Measurements from ENCODE around the gene TTC36.

TTC36 gene

GRCh38 chr11:118530683-118531596 lies 3.7 kb downstream of the TTC36 start, which contains the start of gene TMEM25 (continued):
- TF ChIP-seq, protein P1, sequence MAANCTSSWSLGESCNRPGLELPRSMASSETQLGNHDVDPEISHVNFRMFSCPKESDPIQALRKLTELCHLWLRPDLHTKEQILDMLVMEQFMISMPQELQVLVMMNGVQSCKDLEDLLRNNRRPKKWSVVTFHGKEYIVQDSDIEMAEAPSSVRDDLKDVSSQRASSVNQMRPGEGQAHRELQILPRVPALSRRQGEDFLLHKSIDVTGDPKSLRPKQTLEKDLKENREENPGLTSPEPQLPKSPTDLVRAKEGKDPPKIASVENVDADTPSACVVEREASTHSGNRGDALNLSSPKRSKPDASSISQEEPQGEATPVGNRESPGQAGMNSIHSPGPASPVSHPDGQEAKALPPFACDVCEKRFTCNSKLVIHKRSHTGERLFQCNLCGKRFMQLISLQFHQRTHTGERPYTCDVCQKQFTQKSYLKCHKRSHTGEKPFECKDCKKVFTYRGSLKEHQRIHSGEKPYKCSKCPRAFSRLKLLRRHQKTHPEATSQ (tag by site-specific recombination; IDR thresholded peaks at IDR 0.05), result no peak; the same call in 1 of the 2 replicates
- 0 out of 2 replicates have a peak, but pooled peaks have one; percentile 60 for TF ChIP-seq ZNF501 (tag by site-specific recombination; IDR thresholded peaks at IDR 0.05)
- no peak for TF ChIP-seq ZNF211 (tag by site-specific recombination; IDR thresholded peaks at IDR 0.05; ENCODE audit: low read depth)
- no peak for TF ChIP-seq ZNF660 (tag by site-specific recombination; IDR thresholded peaks at IDR 0.05)
- TF ChIP-seq ZNF155 (tag by site-specific recombination; IDR thresholded peaks at IDR 0.05), result no peak
- no peak for TF ChIP-seq SCRT1 (tag by site-specific recombination; IDR thresholded peaks at IDR 0.05; ENCODE audit: borderline replicate concordance)
- TF ChIP-seq SALL2 (tag by site-specific recombination; IDR thresholded peaks at IDR 0.05; ENCODE audit: borderline replicate concordance), result no peak
- no peak for TF ChIP-seq ZNF266 (tag by site-specific recombination; IDR thresholded peaks at IDR 0.05; ENCODE audit: low read depth)
- TF ChIP-seq, protein P2, sequence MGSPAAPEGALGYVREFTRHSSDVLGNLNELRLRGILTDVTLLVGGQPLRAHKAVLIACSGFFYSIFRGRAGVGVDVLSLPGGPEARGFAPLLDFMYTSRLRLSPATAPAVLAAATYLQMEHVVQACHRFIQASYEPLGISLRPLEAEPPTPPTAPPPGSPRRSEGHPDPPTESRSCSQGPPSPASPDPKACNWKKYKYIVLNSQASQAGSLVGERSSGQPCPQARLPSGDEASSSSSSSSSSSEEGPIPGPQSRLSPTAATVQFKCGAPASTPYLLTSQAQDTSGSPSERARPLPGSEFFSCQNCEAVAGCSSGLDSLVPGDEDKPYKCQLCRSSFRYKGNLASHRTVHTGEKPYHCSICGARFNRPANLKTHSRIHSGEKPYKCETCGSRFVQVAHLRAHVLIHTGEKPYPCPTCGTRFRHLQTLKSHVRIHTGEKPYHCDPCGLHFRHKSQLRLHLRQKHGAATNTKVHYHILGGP (tag by site-specific recombination; IDR thresholded peaks at IDR 0.05), result no peak
- TF ChIP-seq ZBTB49 (tag by site-specific recombination; IDR thresholded peaks at IDR 0.05; ENCODE audit: low read depth), result no peak
- no peak; the same call in 1 of the 2 replicates for TF ChIP-seq ZBTB48 (tag by site-specific recombination; IDR thresholded peaks at IDR 0.05)
- TF ChIP-seq ZBTB1 (tag by site-specific recombination; IDR thresholded peaks at IDR 0.05), result no peak
- TF ChIP-seq ZNF654 (tag by site-specific recombination; IDR thresholded peaks at IDR 0.05; ENCODE audit: low read depth), result no peak
- TF ChIP-seq ZBTB44 (tag by site-specific recombination; IDR thresholded peaks at IDR 0.05), result no peak
- 0 out of 2 replicates have a peak, but pooled peaks have one; percentile 17 for TF ChIP-seq ZNF24 (tag by site-specific recombination; IDR thresholded peaks at IDR 0.05)
- no peak for TF ChIP-seq ZFP69B (tag by site-specific recombination; IDR thresholded peaks at IDR 0.05)
- TF ChIP-seq ZBTB21 (tag by site-specific recombination; IDR thresholded peaks at IDR 0.05), result no peak; the same call in 1 of the 2 replicates
- no peak for TF ChIP-seq TRIM28 (IDR thresholded peaks at IDR 0.05; ENCODE audit: borderline replicate concordance, low read length)
- TF ChIP-seq, protein P3, sequence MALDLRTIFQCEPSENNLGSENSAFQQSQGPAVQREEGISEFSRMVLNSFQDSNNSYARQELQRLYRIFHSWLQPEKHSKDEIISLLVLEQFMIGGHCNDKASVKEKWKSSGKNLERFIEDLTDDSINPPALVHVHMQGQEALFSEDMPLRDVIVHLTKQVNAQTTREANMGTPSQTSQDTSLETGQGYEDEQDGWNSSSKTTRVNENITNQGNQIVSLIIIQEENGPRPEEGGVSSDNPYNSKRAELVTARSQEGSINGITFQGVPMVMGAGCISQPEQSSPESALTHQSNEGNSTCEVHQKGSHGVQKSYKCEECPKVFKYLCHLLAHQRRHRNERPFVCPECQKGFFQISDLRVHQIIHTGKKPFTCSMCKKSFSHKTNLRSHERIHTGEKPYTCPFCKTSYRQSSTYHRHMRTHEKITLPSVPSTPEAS (tag by site-specific recombination; IDR thresholded peaks at IDR 0.05), result peak; percentile 92
- TF ChIP-seq, protein P4, sequence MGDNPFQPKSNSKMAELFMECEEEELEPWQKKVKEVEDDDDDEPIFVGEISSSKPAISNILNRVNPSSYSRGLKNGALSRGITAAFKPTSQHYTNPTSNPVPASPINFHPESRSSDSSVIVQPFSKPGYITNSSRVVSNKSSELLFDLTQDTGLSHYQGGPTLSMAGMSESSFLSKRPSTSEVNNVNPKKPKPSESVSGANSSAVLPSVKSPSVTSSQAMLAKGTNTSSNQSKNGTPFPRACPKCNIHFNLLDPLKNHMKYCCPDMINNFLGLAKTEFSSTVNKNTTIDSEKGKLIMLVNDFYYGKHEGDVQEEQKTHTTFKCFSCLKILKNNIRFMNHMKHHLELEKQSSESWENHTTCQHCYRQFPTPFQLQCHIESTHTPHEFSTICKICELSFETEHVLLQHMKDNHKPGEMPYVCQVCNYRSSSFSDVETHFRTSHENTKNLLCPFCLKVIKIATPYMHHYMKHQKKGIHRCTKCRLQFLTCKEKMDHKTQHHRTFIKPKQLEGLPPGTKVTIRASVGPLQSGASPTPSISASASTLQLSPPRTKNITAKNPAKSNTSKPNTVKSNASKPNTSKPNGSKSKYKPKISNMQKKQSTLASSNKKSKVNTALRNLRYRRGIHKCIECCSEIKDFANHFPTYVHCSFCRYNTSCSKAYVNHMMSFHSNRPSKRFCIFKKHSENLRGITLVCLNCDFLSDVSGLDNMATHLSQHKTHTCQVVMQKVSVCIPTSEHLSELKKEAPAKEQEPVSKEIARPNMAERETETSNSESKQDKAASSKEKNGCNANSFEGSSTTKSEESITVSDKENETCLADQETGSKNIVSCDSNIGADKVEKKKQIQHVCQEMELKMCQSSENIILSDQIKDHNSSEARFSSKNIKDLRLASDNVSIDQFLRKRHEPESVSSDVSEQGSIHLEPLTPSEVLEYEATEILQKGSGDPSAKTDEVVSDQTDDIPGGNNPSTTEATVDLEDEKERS (tag by site-specific recombination; IDR thresholded peaks at IDR 0.05), result no peak
- no peak for TF ChIP-seq ZNF677 (tag by site-specific recombination; IDR thresholded peaks at IDR 0.05)
- no peak for TF ChIP-seq ZNF146 (tag by site-specific recombination; IDR thresholded peaks at IDR 0.05)
- TF ChIP-seq ZNF792 (tag by site-specific recombination; IDR thresholded peaks at IDR 0.05), result no peak
- TF ChIP-seq ZBTB7A (tag by site-specific recombination; IDR thresholded peaks at IDR 0.05; ENCODE audit: low read depth), result no peak
- TF ChIP-seq ZNF747 (tag by site-specific recombination; IDR thresholded peaks at IDR 0.05), result no peak
- TF ChIP-seq ZNF174 (tag by site-specific recombination; IDR thresholded peaks at IDR 0.05), result no peak
- TF ChIP-seq ZNF580 (tag by site-specific recombination; IDR thresholded peaks at IDR 0.05), result no peak
- no peak for TF ChIP-seq RBAK (tag by site-specific recombination; IDR thresholded peaks at IDR 0.05)
